Adrenal gland (tissue), 12 donors: ENCODE measurements around the gene C1orf94. TPM values are rescaled to one million over a fixed set of nuclear protein-coding genes. Genes with fewer than 3 reads are reported as not detected.

Experiments
- DNase-seq, 7 donors: peaks; one replicate each; pipeline ENCODE4 v3.0.0-alpha.2; 2019 to 2020
- H3K27ac ChIP-seq, 5 donors: fragments of 200-600 bp; sonication (generic) in 4 of 5; 1 replicate in 3 of 5; 2 replicates in 2 of 5; pipeline versions ENCODE4 v1.5.1 to v1.8.0; 2016 to 2020; ENCODE audit warnings: mild to moderate bottlenecking in 1 of 5
- H3K27me3 ChIP-seq: fragments of 200-600 bp; 2 replicates; pipeline ENCODE4 v1.8.0; 2021
- H3K36me3 ChIP-seq, 2 donors: fragments of 200-600 bp; replicated peaks in 1 of 2; 1 replicate in 1 of 2; 2 replicates in 1 of 2; pipeline versions ENCODE4 v1.5.1 to v1.8.0; 2018 to 2022
- H3K4me1 ChIP-seq, 2 donors: fragments of 200-600 bp; replicated peaks in 1 of 2; 1 replicate in 1 of 2; 2 replicates in 1 of 2; pipeline versions ENCODE4 v1.5.1 to v1.8.0; 2018 to 2021
- H3K4me3 ChIP-seq, 4 donors: fragments of 200-600 bp; sonication (generic) in 3 of 4; one replicate each; pipeline ENCODE4 v1.5.1; 2016 to 2018
- H3K9me3 ChIP-seq, 3 donors: fragments of 200-600 bp; sonication (generic) in 1 of 3; replicated peaks in 1 of 3; 1 replicate in 2 of 3; 2 replicates in 1 of 3; pipeline versions ENCODE4 v1.5.1 to v1.8.0; 2016 to 2021
- POLR2A ChIP-seq, 2 donors: fragments of 450-650 bp; IDR thresholded peaks; one replicate each; pipeline ENCODE4 v1.6.1; 2017; ENCODE audit warnings: antibody characterized with exemption in 2 of 2, mild to moderate bottlenecking in 2 of 2, moderate library complexity in 1 of 2
- WGBS, 4 donors: extraction: QIAGEN DNeasy Blood & Tissue Kit in 2 of 4; methylation state at CpG; one replicate each; pipeline versions ENCODE4 v1.1.5 to v1.1.7; 2013 to 2017; 5-methylcytosine and 5-hydroxymethylcytosine counted together
- intact Hi-C, 2 donors: fragments of 100-400 bp; cut with DNase I; formaldehyde crosslinking; loops; one replicate each; pipeline versions ENCODE4 v1.14.1 to v1.15.0; 2022 to 2023
- polyA plus RNA-seq, 3 donors: library from polyadenylated mRNA; stranded (reverse); fragments of 200-250 nt in 2 of 3; fragments of 350-450 nt in 1 of 3; fragmentation: Illumina TruSeq in 1 of 3; extraction: RNeasy Lipid Tissue Mini Kit (QIAGEN cat#74804) in 1 of 3; gene quantifications; one replicate each; pipeline ENCODE4 v1.2.3, GENCODE V29; 2013 to 2014
- total RNA-seq, 9 donors: library from RNA; depleted of rRNA in 4 of 9; stranded (reverse); fragments of >200 nt in 4 of 9; fragments of 120-200 nt in 1 of 9; fragmentation: NEBNext Ultra II Directional in 1 of 9; extraction: Animal tissue kit (Norgen Biotek cat#: 25700) in 1 of 9; gene quantifications; one replicate each; pipeline versions ENCODE4 v1.1.0 to v1.2.4, GENCODE V29; 2013 to 2023
- TF ChIP-seq, protein P1 (sequence below), 6 experiments: fragments of 450-650 bp in 4 of 6; fragments of 200-600 bp in 2 of 6; sonication (generic) in 1 of 6; IDR thresholded peaks; 1 replicate in 5 of 6; 2 replicates in 1 of 6; pipeline versions ENCODE4 v1.5.1 to v1.8.0; 2016 to 2021; ENCODE audit warnings: antibody characterized with exemption in 6 of 6, mild to moderate bottlenecking in 2 of 6, moderate library complexity in 1 of 6
- donor health status: healthy with polysubstance abuse.
- donor health status: Bipolar disorder and iron deficiency.
- donor health status: DM: yes; HTN: yes; CAD: no.
- donor health status: DM: no; HTN: no; CAD: no.
- donor health status: DM: no; HTN: no; CAD: no.
- donor health status: DM: yes; HTN: yes; CAD: no.

Gene C1orf94
- total and polyA plus RNA-seq, 12 donors, result 0.07 to 0.14 TPM; not detected in 10

- intact Hi-C loops, result no loop called here
- no peak for TF ChIP-seq POLR2A (IDR thresholded peaks at IDR 0.05)
- TF ChIP-seq, protein P1, sequence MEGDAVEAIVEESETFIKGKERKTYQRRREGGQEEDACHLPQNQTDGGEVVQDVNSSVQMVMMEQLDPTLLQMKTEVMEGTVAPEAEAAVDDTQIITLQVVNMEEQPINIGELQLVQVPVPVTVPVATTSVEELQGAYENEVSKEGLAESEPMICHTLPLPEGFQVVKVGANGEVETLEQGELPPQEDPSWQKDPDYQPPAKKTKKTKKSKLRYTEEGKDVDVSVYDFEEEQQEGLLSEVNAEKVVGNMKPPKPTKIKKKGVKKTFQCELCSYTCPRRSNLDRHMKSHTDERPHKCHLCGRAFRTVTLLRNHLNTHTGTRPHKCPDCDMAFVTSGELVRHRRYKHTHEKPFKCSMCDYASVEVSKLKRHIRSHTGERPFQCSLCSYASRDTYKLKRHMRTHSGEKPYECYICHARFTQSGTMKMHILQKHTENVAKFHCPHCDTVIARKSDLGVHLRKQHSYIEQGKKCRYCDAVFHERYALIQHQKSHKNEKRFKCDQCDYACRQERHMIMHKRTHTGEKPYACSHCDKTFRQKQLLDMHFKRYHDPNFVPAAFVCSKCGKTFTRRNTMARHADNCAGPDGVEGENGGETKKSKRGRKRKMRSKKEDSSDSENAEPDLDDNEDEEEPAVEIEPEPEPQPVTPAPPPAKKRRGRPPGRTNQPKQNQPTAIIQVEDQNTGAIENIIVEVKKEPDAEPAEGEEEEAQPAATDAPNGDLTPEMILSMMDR (IDR thresholded peaks at IDR 0.05), result no peak
- Histone ChIP-seq H3K9me3 (no peaks in the 10 kb centered on the region), H3K36me3 (no peaks in the 10 kb centered on the region), H3K4me1 (no peaks in the 10 kb centered on the region), H3K27me3 (peaks cover 4% of the 10 kb centered on the region), H3K4me3 (no peak overlapping the region), H3K27ac (no peak overlapping the region)
- no peak for DNase-seq
- WGBS, 4 donors, result 90 to 100% (median 92%) methylated on average over 1 to 2 of the region's 2 CpGs
These were observed 58.9 kb downstream of the C1orf94 start for GRCh38 chr1:34235594-34235993.

DNA sequence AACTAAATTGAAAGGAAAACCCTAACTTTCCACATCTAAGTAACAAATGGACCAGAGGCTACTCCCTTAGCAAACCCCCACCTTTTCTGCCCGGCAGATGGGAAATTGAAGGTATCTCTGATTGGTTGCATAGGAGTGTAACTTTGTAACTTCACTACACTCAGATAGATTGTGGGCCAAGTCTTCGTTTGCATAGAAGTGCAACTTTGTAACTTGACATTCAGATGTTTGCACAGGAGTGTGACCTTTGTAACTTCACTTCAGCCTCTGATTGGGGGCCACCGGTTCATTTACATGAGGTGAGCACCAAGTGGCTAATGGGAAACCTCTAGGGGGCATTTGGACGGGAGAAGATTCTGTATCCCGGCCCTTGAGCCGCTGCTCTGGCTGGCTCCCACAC lies 59.4 kb downstream of the C1orf94 start:
- H3K36me3 ChIP-seq, result no peaks in the 10 kb centered on the region
- no peak overlapping the region for H3K4me3 ChIP-seq
- no peak for TF ChIP-seq POLR2A (IDR thresholded peaks at IDR 0.05)
- TF ChIP-seq, protein P1 (IDR thresholded peaks at IDR 0.05), result no peak
- H3K4me1 ChIP-seq, result no peaks in the 10 kb centered on the region
- no peak for DNase-seq
- intact Hi-C loops, result no loop called here
- 62 to 79% (median 67%) methylated on average over 6 of the region's 6 CpGs for WGBS, 4 donors
- peaks cover 5% of the 10 kb centered on the region for H3K27me3 ChIP-seq
- H3K9me3 ChIP-seq, result no peaks in the 10 kb centered on the region
- no peak overlapping the region for H3K27ac ChIP-seq

DNA sequence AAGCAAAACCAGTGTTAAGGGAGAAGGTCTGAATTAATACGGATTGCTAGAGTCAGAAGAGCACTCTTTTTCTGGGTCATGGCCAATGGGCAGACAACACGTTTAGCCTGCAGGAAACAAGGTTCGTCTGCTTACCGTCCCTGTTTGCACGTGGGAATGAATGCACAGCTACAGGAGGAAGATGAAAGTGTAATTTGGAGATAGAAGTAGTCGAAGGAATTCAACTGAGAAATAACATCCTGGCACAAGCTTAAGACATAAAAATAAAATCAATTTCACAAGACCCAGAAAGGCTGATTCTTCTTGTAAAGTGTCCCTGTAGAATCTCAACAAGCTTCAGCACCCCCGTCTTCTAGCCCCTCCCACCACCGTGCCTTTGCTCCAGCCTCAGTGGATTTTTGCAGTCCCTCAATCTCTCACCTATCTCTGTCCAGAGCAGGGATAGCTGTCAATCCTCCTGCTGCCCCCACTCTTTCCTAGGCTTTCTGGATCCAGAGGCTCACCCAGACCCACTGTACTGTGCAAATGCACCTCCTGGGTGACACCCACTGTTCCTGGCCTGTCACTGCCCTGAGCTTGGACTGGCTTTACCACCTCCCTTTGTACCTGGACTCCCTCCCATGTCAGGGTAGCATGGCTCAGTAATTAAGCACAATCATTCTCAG lies 60.6 kb downstream of the C1orf94 start:
- Histone ChIP-seq H3K27me3 (peaks cover 5% of the 10 kb centered on the region), H3K4me1 (no peaks in the 10 kb centered on the region), H3K36me3 (no peaks in the 10 kb centered on the region), H3K27ac (no peak overlapping the region), H3K4me3 (no peak overlapping the region), H3K9me3 (no peaks in the 10 kb centered on the region)
- intact Hi-C loops, result no loop called here
- no peak for DNase-seq
- no peak for TF ChIP-seq POLR2A (IDR thresholded peaks at IDR 0.05)
- TF ChIP-seq, protein P1 (IDR thresholded peaks at IDR 0.05), result no peak
- WGBS, 4 donors, result 42 to 56% (median 43%) methylated on average over 8 of the region's 8 CpGs

DNA sequence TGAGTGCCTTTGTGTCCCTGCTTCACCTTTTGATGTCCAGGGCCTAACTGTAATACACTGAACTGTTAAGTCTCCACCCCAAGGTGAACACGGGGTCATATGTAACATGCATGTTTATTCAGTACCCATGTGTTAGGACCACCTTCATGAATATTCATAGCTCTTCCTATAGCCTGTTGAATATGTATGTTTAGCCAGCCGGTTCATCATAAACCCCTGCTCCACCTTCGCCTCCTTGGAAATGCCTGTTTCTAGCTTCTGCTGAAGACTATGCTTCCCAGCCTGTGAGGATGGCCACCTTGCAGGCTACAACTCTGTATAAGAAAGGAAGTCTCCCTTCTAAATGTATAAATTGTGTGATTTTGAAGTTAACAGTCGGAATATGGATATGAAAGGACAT lies 69.3 kb downstream of the C1orf94 start:
- Histone ChIP-seq H3K27ac (no peak overlapping the region), H3K27me3 (peaks cover 21% of the 10 kb centered on the region), H3K4me1 (no peaks in the 10 kb centered on the region), H3K4me3 (no peak overlapping the region), H3K9me3 (no peaks in the 10 kb centered on the region), H3K36me3 (no peaks in the 10 kb centered on the region)
- TF ChIP-seq, protein P1 (IDR thresholded peaks at IDR 0.05), result no peak
- no peak for TF ChIP-seq POLR2A (IDR thresholded peaks at IDR 0.05)
- intact Hi-C loops, result no loop called here
- 69 to 77% (median 72%) methylated on average over 4 of the region's 4 CpGs for WGBS, 4 donors
- DNase-seq, result no peak
